SK-N-MC (cell line): ENCODE data around the gene IL20RA.

Experiments
- DNase-seq: peaks from one replicate; pipeline ENCODE4 v3.0.0-alpha.2; 2011; ENCODE audit warnings: low read depth, low spot score
- H3K27ac ChIP-seq: fragments of 200-600 bp; sonication (generic); 2 replicates; pipeline ENCODE4 v1.5.1; 2016; ENCODE audit warnings: mixed run types
- H3K36me3 ChIP-seq: fragments of 200-600 bp; sonication (generic); 2 replicates; pipeline ENCODE4 v1.6.1; 2017; ENCODE audit warnings: antibody characterized with exemption, low read length, mixed read lengths; ENCODE audit not compliant: insufficient read depth
- H3K4me3 ChIP-seq: fragments of 200-600 bp; sonication (generic); 2 replicates; pipeline ENCODE4 v1.5.1; 2016
- H3K9ac ChIP-seq: fragments of 200-600 bp; sonication (generic); 2 replicates; pipeline ENCODE4 v1.8.0; 2017; ENCODE audit warnings: mixed run types, mixed read lengths; ENCODE audit not compliant: insufficient read length
- H3K9me3 ChIP-seq: fragments of 200-600 bp; sonication (generic); 2 replicates; pipeline ENCODE4 v1.6.1; 2017; ENCODE audit warnings: low read depth, mild to moderate bottlenecking, antibody characterized with exemption, low read length, moderate library complexity, mixed read lengths
- EZH2 ChIP-seq: fragments of 200-600 bp; sonication (generic); IDR thresholded peaks from one replicate; pipeline ENCODE4 v1.6.1; 2017; ENCODE audit warnings: antibody characterized with exemption
- FOXP2 ChIP-seq: optimal IDR thresholded peaks from 2 replicates; pipeline ENCODE3; 2011; ENCODE audit warnings: mild to moderate bottlenecking, moderate library complexity; ENCODE audit not compliant: insufficient read depth; ENCODE audit errors: extremely low read length, control extremely low read depth
- POLR2AphosphoS5 ChIP-seq: IDR thresholded peaks from 2 replicates; pipeline ENCODE4 v1.6.1; 2012; ENCODE audit warnings: mild to moderate bottlenecking, low read depth, low read length, borderline replicate concordance

IL20RA gene

DNA sequence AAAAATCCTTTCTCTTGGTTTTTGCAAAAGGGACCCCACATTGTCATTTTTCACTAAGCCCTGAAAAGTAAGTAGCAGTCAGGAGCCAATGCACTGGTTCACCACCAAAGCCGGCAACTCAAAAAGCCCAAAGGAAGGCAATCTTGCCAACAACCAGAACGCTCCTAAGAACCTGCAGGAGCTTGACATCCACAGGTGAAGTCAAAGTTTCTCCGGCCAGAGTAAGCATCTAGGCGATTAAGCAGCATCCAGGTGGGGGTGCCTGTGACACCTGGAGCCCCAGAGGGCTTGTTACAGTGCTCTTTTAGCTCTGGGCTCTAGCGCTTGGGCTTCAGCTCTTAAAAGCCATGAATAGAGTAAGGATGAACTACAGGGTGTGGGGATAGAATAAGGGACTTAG is 86.6 kb downstream of the IL20RA start:
- Histone ChIP-seq H3K9me3 (no peaks in the 10 kb centered on the region), H3K4me3 (no peak overlapping the region), H3K27ac (no peak overlapping the region), H3K9ac (no peak overlapping the region), H3K36me3 (no peaks in the 10 kb centered on the region)
- DNase-seq, result no peak
- TF ChIP-seq EZH2 (no peak), POLR2AphosphoS5 (no peak), FOXP2 (no peak)

DNA sequence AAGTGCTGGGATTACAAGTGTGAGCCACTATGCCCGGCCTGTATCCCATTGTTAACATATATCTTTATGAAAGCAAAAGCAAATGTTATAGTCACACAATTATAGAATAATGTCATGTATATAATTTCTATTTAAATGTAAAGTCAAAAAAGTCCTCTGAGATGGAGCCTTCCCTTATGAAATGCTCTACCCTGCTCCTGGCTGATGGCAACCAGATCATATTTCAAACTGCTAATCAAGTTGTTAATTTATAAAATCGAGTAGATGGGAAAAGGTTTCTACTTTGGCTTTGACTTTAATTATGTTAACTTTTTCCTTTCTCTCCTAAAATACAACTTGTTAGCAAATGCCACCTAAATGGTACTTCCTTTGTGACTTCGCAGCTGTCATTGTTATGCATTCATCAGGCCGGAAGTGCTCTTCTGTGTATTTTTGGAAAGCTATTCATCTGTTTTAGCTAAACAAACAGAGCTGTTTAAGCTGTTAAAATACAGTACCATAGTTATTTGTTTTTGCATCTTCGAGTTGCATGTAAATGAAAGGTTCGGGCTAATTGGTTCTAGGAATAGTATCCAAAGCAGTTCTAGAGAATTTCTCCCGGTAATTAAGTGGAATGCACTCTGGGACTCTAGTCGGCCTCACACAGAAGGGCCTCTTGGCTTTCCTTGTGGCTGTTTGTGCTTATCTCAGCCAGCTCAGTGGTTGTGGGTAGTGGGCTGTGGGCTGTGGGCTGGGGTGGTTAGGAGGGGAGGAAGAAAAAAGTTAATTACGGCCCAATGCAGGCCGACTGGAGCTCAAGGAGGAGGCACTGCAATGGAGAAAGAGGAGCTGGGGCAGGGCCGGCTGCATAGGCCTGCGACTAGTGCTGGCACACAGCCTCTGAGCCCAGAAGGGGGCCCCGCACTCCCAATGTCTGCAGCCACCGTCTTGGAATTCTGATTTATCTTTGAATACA is 87.9 kb downstream of the IL20RA start:
- H3K4me3 ChIP-seq, result no peak overlapping the region
- H3K27ac ChIP-seq, result no peak overlapping the region
- no peak for TF ChIP-seq EZH2
- no peak for TF ChIP-seq FOXP2
- no peak for TF ChIP-seq POLR2AphosphoS5
- no peak for DNase-seq
- no peaks in the 10 kb centered on the region for H3K36me3 ChIP-seq
- no peak overlapping the region for H3K9ac ChIP-seq
- no peaks in the 10 kb centered on the region for H3K9me3 ChIP-seq

DNA sequence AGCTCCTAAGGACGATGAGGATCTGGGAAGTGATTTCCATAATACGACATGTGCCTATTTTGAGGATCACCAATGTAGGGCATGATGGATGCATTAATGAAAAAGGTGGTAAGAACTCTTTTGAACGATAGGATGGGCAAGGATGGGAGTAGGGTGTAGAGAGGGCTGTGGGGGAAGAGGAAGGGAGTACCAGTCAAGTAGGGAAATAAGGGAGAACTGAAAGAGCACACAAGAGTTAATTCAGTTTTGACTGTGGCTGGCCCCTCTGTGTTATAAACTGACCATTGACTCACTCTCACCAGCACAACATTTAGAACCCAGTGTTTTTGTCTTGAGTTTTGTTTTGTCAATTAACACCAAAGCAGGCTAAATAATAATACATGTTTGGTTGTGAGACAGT is 89.6 kb downstream of the IL20RA start:
- DNase-seq, result no peak
- Histone ChIP-seq H3K9ac (no peak overlapping the region), H3K4me3 (no peak overlapping the region), H3K36me3 (no peaks in the 10 kb centered on the region), H3K27ac (no peak overlapping the region), H3K9me3 (no peaks in the 10 kb centered on the region)
- TF ChIP-seq POLR2AphosphoS5 (no peak), FOXP2 (no peak), EZH2 (no peak)

GRCh38 chr6:136952714-136953260 is 92.0 kb downstream of the IL20RA start:
- DNase-seq, result no peak
- Histone ChIP-seq H3K27ac (no peak overlapping the region), H3K9ac (no peak overlapping the region), H3K4me3 (no peak overlapping the region), H3K36me3 (no peaks in the 10 kb centered on the region), H3K9me3 (no peaks in the 10 kb centered on the region)
- TF ChIP-seq EZH2, result no peak
- TF ChIP-seq FOXP2, result no peak
- no peak for TF ChIP-seq POLR2AphosphoS5

GRCh38 chr6:136950436-136951126 is 94.2 kb downstream of the IL20RA start:
- DNase-seq, result no peak

More at GRCh38 chr6:136950436-136951126, 94.2 kb downstream of the IL20RA start:
- Histone ChIP-seq H3K4me3 (no peak overlapping the region), H3K9me3 (no peaks in the 10 kb centered on the region), H3K9ac (no peak overlapping the region), H3K36me3 (no peaks in the 10 kb centered on the region), H3K27ac (no peak overlapping the region)
- TF ChIP-seq POLR2AphosphoS5 (no peak), FOXP2 (no peak), EZH2 (no peak)
